GM12801 (cell line): Measurements from ENCODE around the gene CLEC16A.

Experiments
- TF ChIP-seq, protein P1 (sequence below): IDR thresholded peaks from one replicate; pipeline ENCODE4 v1.5.1; 2011; ENCODE audit warnings: control low read depth; ENCODE audit not compliant: insufficient read length; ENCODE audit errors: extremely low read depth

Gene CLEC16A

DNA sequence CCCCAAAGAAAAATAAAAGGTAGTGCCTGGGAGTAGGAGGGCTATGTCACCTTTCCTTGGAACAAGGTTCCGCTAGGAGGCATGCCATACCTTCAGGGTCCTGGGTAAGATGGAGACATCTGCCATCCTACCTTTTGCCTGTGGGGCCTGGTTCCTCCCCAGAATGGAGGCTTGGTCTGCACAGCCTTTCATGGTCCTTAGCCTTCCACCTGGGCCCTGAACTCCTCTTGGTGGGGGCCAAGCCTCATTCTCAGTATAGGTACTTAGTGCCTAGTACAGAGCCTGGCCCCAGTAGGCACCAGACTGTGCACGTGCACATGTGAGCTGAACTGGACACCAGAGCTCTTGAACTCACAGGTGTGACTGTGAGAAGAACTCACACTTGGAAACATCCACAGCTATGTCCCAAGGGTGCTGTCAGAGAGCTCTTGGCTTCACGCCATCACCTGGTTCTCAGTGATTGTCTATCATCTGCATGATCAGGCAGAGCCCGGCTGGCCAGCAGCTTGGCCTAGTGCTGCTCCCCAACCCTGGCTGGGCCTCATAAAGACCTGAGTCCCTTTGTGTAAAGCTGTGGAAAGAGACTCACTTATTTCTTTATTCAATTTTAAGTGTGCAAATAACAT, 168.5 kb downstream of the CLEC16A start:
- TF ChIP-seq, protein P1, sequence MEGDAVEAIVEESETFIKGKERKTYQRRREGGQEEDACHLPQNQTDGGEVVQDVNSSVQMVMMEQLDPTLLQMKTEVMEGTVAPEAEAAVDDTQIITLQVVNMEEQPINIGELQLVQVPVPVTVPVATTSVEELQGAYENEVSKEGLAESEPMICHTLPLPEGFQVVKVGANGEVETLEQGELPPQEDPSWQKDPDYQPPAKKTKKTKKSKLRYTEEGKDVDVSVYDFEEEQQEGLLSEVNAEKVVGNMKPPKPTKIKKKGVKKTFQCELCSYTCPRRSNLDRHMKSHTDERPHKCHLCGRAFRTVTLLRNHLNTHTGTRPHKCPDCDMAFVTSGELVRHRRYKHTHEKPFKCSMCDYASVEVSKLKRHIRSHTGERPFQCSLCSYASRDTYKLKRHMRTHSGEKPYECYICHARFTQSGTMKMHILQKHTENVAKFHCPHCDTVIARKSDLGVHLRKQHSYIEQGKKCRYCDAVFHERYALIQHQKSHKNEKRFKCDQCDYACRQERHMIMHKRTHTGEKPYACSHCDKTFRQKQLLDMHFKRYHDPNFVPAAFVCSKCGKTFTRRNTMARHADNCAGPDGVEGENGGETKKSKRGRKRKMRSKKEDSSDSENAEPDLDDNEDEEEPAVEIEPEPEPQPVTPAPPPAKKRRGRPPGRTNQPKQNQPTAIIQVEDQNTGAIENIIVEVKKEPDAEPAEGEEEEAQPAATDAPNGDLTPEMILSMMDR, result no peak

DNA sequence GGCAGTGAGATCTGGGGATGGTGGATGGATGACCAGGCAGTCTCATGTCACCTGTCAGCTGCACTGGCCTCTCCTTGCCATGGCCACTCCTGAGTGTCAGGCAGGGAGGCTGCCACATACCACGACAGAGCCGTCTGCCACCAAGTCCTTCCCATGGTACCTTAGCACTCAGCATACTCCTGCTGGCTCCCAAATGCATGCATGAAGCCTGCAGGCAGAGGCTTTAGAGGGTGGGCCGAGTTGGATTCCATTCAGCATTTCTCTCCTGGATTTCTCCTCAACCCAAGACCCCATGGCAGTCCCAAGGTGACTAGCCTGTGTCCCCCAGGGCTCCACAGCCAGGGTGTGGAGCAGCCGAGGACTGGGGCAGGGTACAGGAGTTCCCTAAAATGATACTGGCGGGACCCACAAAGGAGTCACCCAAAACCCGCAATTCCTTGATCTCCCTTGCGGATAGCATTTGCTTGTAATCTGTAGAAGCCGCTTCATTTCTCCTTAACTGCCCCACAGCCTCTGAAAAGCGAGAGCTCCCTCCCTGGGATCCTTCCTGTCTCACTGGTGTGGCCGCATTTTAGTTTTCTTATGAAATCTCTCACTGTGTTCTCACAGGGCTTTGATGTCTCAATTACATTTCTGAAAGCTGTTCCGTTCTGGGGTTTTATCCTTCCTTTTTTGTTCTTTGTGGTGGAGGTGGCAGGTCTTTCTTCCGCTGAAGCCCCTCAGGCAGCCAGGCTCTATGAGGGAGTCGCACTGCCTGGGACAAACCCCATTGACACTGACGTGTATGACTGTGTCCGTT, 170.2 kb downstream of the CLEC16A start:
- TF ChIP-seq, protein P1, result no peak

DNA sequence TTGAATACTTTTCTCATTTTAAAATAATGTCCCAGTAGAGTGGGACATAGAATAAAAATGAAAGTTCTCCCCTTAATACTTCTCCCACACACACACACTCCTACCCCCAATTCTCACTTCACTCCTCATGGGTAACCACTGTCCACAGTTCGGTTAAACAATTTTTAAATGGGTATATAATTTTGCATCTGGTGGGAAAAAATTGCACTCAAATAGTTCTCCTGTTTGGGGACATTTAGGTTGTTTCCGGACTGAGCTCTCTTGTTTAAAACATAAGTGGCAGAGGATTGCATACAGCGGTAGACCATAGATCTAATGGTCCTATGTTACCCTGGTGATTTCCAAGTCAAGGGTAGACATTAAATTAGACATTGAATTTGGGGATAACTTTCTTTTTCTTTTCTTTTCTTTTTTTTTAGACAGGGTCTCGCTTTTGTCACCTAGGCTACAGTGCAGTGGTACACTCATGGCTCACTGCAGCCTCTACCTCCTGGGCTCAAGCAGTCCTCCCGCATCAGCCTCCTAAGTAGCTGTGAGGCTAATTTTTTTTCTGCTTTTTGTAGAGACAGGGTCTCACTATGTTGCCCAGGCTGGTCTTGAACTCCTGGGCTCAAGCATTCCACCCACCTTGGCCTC, 173.3 kb downstream of the CLEC16A start:
- TF ChIP-seq, protein P1, result no peak

DNA sequence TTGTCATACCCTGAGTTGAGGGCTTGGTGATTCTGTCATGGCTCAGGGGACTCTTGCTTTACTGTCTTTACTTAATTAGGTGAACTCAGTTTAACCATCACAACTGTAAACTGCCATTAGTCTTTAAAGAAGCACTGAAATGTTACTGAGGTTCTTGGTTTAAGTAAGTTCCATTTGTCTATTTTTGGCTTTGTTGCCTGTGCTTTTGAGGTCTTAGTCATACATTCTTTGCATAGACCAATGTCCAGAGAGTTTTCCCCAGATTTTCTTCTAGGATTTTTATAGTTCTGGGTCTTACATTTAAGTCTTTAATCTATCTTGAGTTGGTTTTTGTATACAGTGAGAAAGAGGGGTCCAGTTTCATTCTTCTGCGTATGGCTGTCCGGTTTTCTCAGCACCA, 174.1 kb downstream of the CLEC16A start:
- TF ChIP-seq, protein P1, result no peak

DNA sequence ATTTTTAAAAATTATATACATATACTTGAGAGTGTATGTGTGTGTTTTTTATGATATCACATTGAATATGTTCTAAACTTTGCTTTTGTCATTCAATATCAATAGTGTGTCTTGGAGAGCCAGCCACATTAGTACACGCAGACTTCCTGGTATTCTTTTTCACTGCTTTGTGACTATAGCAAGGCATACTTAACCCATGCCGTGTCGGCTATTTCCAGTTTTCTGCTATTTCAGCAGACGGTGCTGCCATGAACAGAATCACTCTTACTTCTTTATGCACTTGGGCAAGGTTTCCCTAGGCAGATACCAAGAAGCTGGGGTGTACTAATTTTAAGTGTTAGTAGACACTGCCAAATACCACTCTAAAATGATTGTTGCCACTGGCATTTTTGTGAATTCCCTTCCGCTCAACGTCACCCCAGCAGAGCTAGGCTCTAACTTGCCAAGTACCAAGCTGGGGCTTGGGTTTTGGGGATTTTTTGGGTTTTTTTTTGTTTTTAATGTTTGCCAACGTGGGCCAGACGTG, 176.8 kb downstream of the CLEC16A start:
- TF ChIP-seq, protein P1, result no peak

DNA sequence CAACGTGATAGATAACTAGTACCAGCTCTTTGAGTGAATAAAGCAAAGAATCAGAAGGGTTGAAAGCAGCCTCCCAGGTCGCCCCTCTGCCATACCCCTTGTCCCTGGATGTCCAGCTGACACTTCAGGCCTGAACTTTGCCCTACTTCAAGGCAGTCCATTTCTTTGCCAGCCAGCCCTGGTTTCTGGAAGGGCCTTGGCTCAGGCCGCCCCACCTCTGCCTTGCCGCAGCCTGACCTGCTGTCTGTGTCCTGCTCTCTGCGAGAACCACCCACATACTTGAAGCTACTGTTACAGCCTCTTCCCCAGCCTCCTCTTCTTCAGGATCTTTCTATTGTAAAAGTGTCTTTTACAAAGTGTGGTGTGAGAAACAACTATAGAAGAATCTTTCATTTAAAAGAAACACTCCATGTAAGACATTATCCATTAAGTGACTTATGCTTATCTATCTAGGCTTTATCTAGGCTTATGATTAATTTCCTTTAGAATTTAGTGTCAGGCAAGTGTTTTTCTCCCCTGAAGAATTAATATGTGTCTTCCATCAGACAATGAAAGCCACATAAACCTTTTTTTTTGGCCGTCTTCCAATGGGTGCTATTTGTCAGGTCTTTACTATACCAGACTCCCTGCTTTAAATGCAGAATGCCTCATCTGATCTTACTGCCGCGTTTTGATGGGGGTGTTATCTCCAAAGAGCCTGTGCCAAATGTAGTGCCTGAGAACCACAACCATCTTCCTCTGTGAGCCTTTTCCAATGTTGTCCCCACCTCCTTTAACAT, 177.7 kb downstream of the CLEC16A start:
- TF ChIP-seq, protein P1, result no peak
